ENCODE results near the gene C10orf53. TPM values are rescaled to one million over a fixed set of nuclear protein-coding genes. Genes with fewer than 3 reads are reported as not detected.

C10orf53 gene
- total RNA-seq, 1 donor from 2014 or later: not detected

- Histone ChIP-seq H3K4me3 (ENCODE audit: low read length in 3 of 3) (no peak overlapping the region), H3K27ac (ENCODE audit: low read depth, low read length) (no peak overlapping the region), H3K9me3 (ENCODE audit: control insufficient read depth in 3 of 3, low read length in 3 of 3) (no peaks in the 10 kb centered on the region), H3K4me1 (ENCODE audit: control insufficient read depth in 3 of 3, insufficient read depth in 3 of 3, low read length in 3 of 3) (no peaks in the 10 kb centered on the region), H3K36me3 (ENCODE audit: control insufficient read depth in 3 of 3, insufficient read depth in 3 of 3, low read length in 3 of 3) (no peaks in the 10 kb centered on the region), H3K27me3 (ENCODE audit: control insufficient read depth in 3 of 3, insufficient read depth in 3 of 3, low read length in 3 of 3) (peaks cover 17 to 20% (median 19%) of the 10 kb centered on the region in 3 donors), H3K9ac (ENCODE audit: low read depth in 1 of 3, low read length in 3 of 3) (no peak overlapping the region)
Observed at GRCh38 chr10:49652421-49653272, 26.8 kb upstream of the C10orf53 start.

- Histone ChIP-seq H3K27ac (ENCODE audit: low read depth, low read length) (no peak overlapping the region), H3K4me1 (ENCODE audit: control insufficient read depth in 3 of 3, insufficient read depth in 3 of 3, low read length in 3 of 3) (no peaks in the 10 kb centered on the region), H3K9me3 (ENCODE audit: control insufficient read depth in 3 of 3, low read length in 3 of 3) (no peaks in the 10 kb centered on the region), H3K36me3 (ENCODE audit: control insufficient read depth in 3 of 3, insufficient read depth in 3 of 3, low read length in 3 of 3) (no peaks in the 10 kb centered on the region), H3K4me3 (ENCODE audit: low read length in 3 of 3) (no peak overlapping the region), H3K27me3 (ENCODE audit: control insufficient read depth in 3 of 3, insufficient read depth in 3 of 3, low read length in 3 of 3) (peaks cover 17 to 20% (median 19%) of the 10 kb centered on the region in 3 donors), H3K9ac (ENCODE audit: low read depth in 1 of 3, low read length in 3 of 3) (no peak overlapping the region)
Observed at GRCh38 chr10:49653273-49653929, 26.1 kb upstream of the C10orf53 start.

- Histone ChIP-seq H3K9ac (ENCODE audit: low read depth in 1 of 3, low read length in 3 of 3) (no peak overlapping the region), H3K36me3 (ENCODE audit: control insufficient read depth in 3 of 3, insufficient read depth in 3 of 3, low read length in 3 of 3) (no peaks in the 10 kb centered on the region), H3K4me1 (ENCODE audit: control insufficient read depth in 3 of 3, insufficient read depth in 3 of 3, low read length in 3 of 3) (no peaks in the 10 kb centered on the region), H3K4me3 (ENCODE audit: low read length in 3 of 3) (no peak overlapping the region), H3K27ac (ENCODE audit: low read depth, low read length) (no peak overlapping the region), H3K9me3 (ENCODE audit: control insufficient read depth in 3 of 3, low read length in 3 of 3) (peaks cover 0 to 2% (median 1%) of the 10 kb centered on the region in 3 donors), H3K27me3 (ENCODE audit: control insufficient read depth in 3 of 3, insufficient read depth in 3 of 3, low read length in 3 of 3) (peaks cover 14 to 20% (median 19%) of the 10 kb centered on the region in 3 donors)
Observed at GRCh38 chr10:49654036-49654693, 25.3 kb upstream of the C10orf53 start.

GRCh38 chr10:49655099-49655498 is 24.4 kb upstream of the C10orf53 start:
- H3K4me1 ChIP-seq (ENCODE audit: control insufficient read depth in 3 of 3, insufficient read depth in 3 of 3, low read length in 3 of 3): no peaks in the 10 kb centered on the region
- H3K27me3 ChIP-seq (ENCODE audit: control insufficient read depth in 3 of 3, insufficient read depth in 3 of 3, low read length in 3 of 3): peaks cover 13 to 19% (median 14%) of the 10 kb centered on the region in 3 donors
- H3K36me3 ChIP-seq (ENCODE audit: control insufficient read depth in 3 of 3, insufficient read depth in 3 of 3, low read length in 3 of 3): no peaks in the 10 kb centered on the region
- H3K9ac ChIP-seq (ENCODE audit: low read depth in 1 of 3, low read length in 3 of 3): no peak overlapping the region
- peaks cover 0 to 2% (median 2%) of the 10 kb centered on the region in 3 donors for H3K9me3 ChIP-seq (ENCODE audit: control insufficient read depth in 3 of 3, low read length in 3 of 3)
- no peak overlapping the region for H3K27ac ChIP-seq (ENCODE audit: low read depth, low read length)
- no peak overlapping the region for H3K4me3 ChIP-seq (ENCODE audit: low read length in 3 of 3)

GRCh38 chr10:49656845-49657493 is 22.5 kb upstream of the C10orf53 start:
- peaks cover 0 to 2% (median 2%) of the 10 kb centered on the region in 3 donors for H3K9me3 ChIP-seq (ENCODE audit: control insufficient read depth in 3 of 3, low read length in 3 of 3)
- H3K27me3 ChIP-seq (ENCODE audit: control insufficient read depth in 3 of 3, insufficient read depth in 3 of 3, low read length in 3 of 3): peaks cover 0 to 8% (median 8%) of the 10 kb centered on the region in 3 donors
- no peaks in the 10 kb centered on the region for H3K36me3 ChIP-seq (ENCODE audit: control insufficient read depth in 3 of 3, insufficient read depth in 3 of 3, low read length in 3 of 3)
- H3K4me3 ChIP-seq (ENCODE audit: low read length in 3 of 3): no peak overlapping the region
- no peak overlapping the region for H3K9ac ChIP-seq (ENCODE audit: low read depth in 1 of 3, low read length in 3 of 3)
- H3K4me1 ChIP-seq (ENCODE audit: control insufficient read depth in 3 of 3, insufficient read depth in 3 of 3, low read length in 3 of 3): no peaks in the 10 kb centered on the region
- no peak overlapping the region for H3K27ac ChIP-seq (ENCODE audit: low read depth, low read length)

- Histone ChIP-seq H3K4me1 (ENCODE audit: control insufficient read depth in 3 of 3, insufficient read depth in 3 of 3, low read length in 3 of 3) (no peaks in the 10 kb centered on the region), H3K27ac (ENCODE audit: low read depth, low read length) (no peak overlapping the region), H3K9ac (ENCODE audit: low read depth in 1 of 3, low read length in 3 of 3) (no peak overlapping the region), H3K4me3 (ENCODE audit: low read length in 3 of 3) (no peak overlapping the region), H3K36me3 (ENCODE audit: control insufficient read depth in 3 of 3, insufficient read depth in 3 of 3, low read length in 3 of 3) (no peaks in the 10 kb centered on the region), H3K9me3 (ENCODE audit: control insufficient read depth in 3 of 3, low read length in 3 of 3) (peaks cover 0 to 2% (median 2%) of the 10 kb centered on the region in 3 donors), H3K27me3 (ENCODE audit: control insufficient read depth in 3 of 3, insufficient read depth in 3 of 3, low read length in 3 of 3) (peaks cover 0 to 6% (median 5%) of the 10 kb centered on the region in 3 donors)
Observed at GRCh38 chr10:49657606-49658005, 21.8 kb upstream of the C10orf53 start.

GRCh38 chr10:49661140-49661856 is 18.2 kb upstream of the C10orf53 start:
- Histone ChIP-seq H3K36me3 (ENCODE audit: control insufficient read depth in 3 of 3, insufficient read depth in 3 of 3, low read length in 3 of 3) (no peaks in the 10 kb centered on the region), H3K4me3 (ENCODE audit: low read length in 3 of 3) (no peak overlapping the region), H3K9me3 (ENCODE audit: control insufficient read depth in 3 of 3, low read length in 3 of 3) (peaks cover 0 to 2% (median 2%) of the 10 kb centered on the region in 3 donors), H3K27ac (ENCODE audit: low read depth, low read length) (no peak overlapping the region), H3K27me3 (ENCODE audit: control insufficient read depth in 3 of 3, insufficient read depth in 3 of 3, low read length in 3 of 3) (peaks cover 0 to 3% (median 0%) of the 10 kb centered on the region in 3 donors), H3K4me1 (ENCODE audit: control insufficient read depth in 3 of 3, insufficient read depth in 3 of 3, low read length in 3 of 3) (no peaks in the 10 kb centered on the region), H3K9ac (ENCODE audit: low read depth in 1 of 3, low read length in 3 of 3) (no peak overlapping the region)

- H3K27me3 ChIP-seq (ENCODE audit: control insufficient read depth in 3 of 3, insufficient read depth in 3 of 3, low read length in 3 of 3): no peaks in the 10 kb centered on the region
- H3K4me1 ChIP-seq (ENCODE audit: control insufficient read depth in 3 of 3, insufficient read depth in 3 of 3, low read length in 3 of 3): no peaks in the 10 kb centered on the region
- peaks cover 0 to 2% (median 2%) of the 10 kb centered on the region in 3 donors for H3K9me3 ChIP-seq (ENCODE audit: control insufficient read depth in 3 of 3, low read length in 3 of 3)
- no peak overlapping the region for H3K4me3 ChIP-seq (ENCODE audit: low read length in 3 of 3)
- no peak overlapping the region for H3K9ac ChIP-seq (ENCODE audit: low read depth in 1 of 3, low read length in 3 of 3)
- no peak overlapping the region for H3K27ac ChIP-seq (ENCODE audit: low read depth, low read length)
- no peaks in the 10 kb centered on the region for H3K36me3 ChIP-seq (ENCODE audit: control insufficient read depth in 3 of 3, insufficient read depth in 3 of 3, low read length in 3 of 3)
Observed at GRCh38 chr10:49662169-49662830, 17.2 kb upstream of the C10orf53 start.

GRCh38 chr10:49663596-49663995 is 15.9 kb upstream of the C10orf53 start:
- Histone ChIP-seq H3K36me3 (ENCODE audit: control insufficient read depth in 3 of 3, insufficient read depth in 3 of 3, low read length in 3 of 3) (no peaks in the 10 kb centered on the region), H3K9me3 (ENCODE audit: control insufficient read depth in 3 of 3, low read length in 3 of 3) (peaks cover 0 to 2% (median 2%) of the 10 kb centered on the region in 3 donors), H3K4me1 (ENCODE audit: control insufficient read depth in 3 of 3, insufficient read depth in 3 of 3, low read length in 3 of 3) (no peaks in the 10 kb centered on the region), H3K9ac (ENCODE audit: low read depth in 1 of 3, low read length in 3 of 3) (no peak overlapping the region), H3K27me3 (ENCODE audit: control insufficient read depth in 3 of 3, insufficient read depth in 3 of 3, low read length in 3 of 3) (peaks cover 0 to 3% (median 0%) of the 10 kb centered on the region in 3 donors), H3K27ac (ENCODE audit: low read depth, low read length) (no peak overlapping the region), H3K4me3 (ENCODE audit: low read length in 3 of 3) (no peak overlapping the region)
